Right atrium auricular region (tissue), 2 donors: ENCODE data around the gene PTPRN2. TPM values are rescaled to one million over a fixed set of nuclear protein-coding genes. Genes with fewer than 3 reads are reported as not detected.

Source experiments
- DNase-seq: peaks from one replicate; pipeline ENCODE4 v3.0.0-alpha.2; 2019; ENCODE audit warnings: low spot score
- H3K27ac ChIP-seq, 2 donors: fragments of 200-600 bp; sonication (generic); 1 replicate in 1 of 2; 2 replicates in 1 of 2; pipeline ENCODE4 v1.5.1; 2016 to 2019
- H3K27me3 ChIP-seq, 2 donors: fragments of 200-600 bp; sonication (generic); one replicate each; pipeline versions ENCODE4 v1.5.1 to v1.6.0; 2017 to 2019
- H3K36me3 ChIP-seq: fragments of 200-600 bp; sonication (generic); one replicate; pipeline ENCODE4 v1.5.1; 2016
- H3K4me1 ChIP-seq, 2 donors: fragments of 200-600 bp; sonication (generic); one replicate each; pipeline versions ENCODE4 v1.5.1 to v1.6.0; 2017 to 2019
- H3K4me3 ChIP-seq, 2 donors: fragments of 200-600 bp; sonication (generic); 1 replicate in 1 of 2; 2 replicates in 1 of 2; pipeline ENCODE4 v1.5.1; 2017 to 2019; ENCODE audit warnings: mild to moderate bottlenecking in 1 of 2, moderate library complexity in 1 of 2
- H3K9me3 ChIP-seq, 2 donors: fragments of 200-600 bp; sonication (generic); one replicate each; pipeline ENCODE4 v1.5.1; 2019
- total RNA-seq, 2 donors: library from RNA; depleted of rRNA; stranded (reverse); fragments of >200 nt; gene quantifications; one replicate each; pipeline ENCODE4 v1.1.0, GENCODE V29; 2016
- TF ChIP-seq, protein P1 (sequence below), 2 donors: fragments of 200-600 bp; sonication (generic); IDR thresholded peaks; one replicate each; pipeline ENCODE4 v1.5.1; 2019; ENCODE audit warnings: antibody characterized with exemption in 2 of 2

Gene PTPRN2
- total RNA-seq, 2 donors from 2014 or later: 2.6 to 2.7 TPM

GRCh38 chr7:157620616-157621015, 967.0 kb downstream of the PTPRN2 start:
- Histone ChIP-seq H3K27ac (no peak overlapping the region), H3K4me3 (no peak overlapping the region), H3K4me1 (no peaks in the 10 kb centered on the region), H3K36me3 (no peaks in the 10 kb centered on the region), H3K9me3 (no peaks in the 10 kb centered on the region), H3K27me3 (no peaks in the 10 kb centered on the region)
- TF ChIP-seq, protein P1, sequence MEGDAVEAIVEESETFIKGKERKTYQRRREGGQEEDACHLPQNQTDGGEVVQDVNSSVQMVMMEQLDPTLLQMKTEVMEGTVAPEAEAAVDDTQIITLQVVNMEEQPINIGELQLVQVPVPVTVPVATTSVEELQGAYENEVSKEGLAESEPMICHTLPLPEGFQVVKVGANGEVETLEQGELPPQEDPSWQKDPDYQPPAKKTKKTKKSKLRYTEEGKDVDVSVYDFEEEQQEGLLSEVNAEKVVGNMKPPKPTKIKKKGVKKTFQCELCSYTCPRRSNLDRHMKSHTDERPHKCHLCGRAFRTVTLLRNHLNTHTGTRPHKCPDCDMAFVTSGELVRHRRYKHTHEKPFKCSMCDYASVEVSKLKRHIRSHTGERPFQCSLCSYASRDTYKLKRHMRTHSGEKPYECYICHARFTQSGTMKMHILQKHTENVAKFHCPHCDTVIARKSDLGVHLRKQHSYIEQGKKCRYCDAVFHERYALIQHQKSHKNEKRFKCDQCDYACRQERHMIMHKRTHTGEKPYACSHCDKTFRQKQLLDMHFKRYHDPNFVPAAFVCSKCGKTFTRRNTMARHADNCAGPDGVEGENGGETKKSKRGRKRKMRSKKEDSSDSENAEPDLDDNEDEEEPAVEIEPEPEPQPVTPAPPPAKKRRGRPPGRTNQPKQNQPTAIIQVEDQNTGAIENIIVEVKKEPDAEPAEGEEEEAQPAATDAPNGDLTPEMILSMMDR (IDR thresholded peaks at IDR 0.05): no peak
- DNase-seq: no peak

DNA sequence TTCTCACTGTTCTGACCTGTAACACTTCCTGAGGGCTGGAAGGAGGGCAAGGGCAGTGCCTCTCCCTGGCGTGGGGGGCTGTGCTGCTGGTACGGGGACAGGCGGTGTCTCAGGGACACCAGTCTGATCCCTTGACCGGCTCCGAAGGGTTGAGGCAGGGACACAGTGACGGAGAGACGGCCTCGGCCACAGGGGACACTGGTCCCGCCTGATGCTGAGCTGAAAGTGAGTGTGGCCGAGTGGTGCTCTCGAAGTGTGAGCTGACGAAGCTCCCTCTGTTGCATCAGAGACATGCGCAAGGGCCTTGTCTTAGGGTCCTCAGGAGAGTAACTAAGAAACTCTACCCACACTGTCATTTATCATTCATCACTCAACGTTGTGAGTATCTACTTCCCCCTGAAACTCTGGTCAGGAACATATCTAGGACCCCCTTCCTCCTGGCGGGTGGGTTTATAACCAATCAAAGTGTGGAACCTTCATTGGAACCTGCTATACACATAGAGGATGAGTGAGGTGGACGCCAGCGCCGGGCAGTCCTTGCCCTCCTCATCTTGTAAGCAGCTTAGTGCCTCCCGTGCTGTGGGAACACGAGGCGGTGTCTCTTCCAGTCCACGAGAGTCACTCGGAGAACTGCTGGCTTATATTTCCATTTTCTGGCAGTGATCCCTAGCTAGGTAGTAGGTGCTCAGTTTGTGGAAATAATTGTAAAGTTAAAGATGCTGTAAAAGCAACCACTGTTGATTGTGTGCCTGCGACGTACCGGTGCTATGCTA, 967.7 kb downstream of the PTPRN2 start:
- Histone ChIP-seq H3K4me3 (no peak overlapping the region), H3K9me3 (no peaks in the 10 kb centered on the region), H3K27me3 (no peaks in the 10 kb centered on the region), H3K27ac (no peak overlapping the region), H3K36me3 (no peaks in the 10 kb centered on the region), H3K4me1 (no peaks in the 10 kb centered on the region)
- TF ChIP-seq, protein P1 (IDR thresholded peaks at IDR 0.05): no peak
- DNase-seq: no peak

DNA sequence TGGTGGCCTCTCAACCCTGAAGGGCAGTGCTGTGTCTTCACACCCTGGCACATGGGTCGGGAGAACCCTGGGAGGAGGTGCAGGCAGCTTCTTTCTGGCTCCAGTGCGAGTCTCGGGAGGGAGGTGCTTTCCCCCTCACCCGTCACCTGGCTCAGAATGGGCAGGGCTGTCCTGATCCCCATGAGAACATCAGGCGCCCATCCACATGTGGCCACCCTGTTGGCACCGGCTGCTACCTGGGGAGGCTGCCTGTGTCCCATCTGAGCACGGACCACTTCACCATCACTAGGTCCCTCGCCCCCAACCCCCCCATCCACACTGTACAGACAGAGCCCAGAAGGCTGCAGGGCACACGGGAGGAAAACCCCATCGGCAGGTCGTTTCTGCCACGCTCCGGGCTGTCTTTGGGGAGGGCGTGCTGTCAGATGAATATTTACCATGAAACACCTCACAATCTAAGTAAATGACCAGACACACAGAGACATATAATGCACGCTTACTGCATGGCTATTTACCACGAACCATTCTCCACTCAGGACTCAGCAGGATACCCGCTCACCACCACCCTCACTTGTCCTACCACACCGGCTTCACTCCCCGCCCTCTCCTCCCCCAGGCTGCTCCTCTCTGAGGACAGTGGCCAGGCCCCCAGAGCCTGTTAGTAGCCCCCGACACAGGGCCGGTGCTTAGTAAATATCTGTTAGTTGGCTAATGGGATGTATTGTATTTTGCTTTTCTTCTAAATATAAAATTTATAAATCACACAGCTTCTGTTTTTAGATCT, 968.6 kb downstream of the PTPRN2 start:
- H3K4me3 ChIP-seq: no peak overlapping the region
- no peak for DNase-seq
- H3K9me3 ChIP-seq: no peaks in the 10 kb centered on the region
- H3K27me3 ChIP-seq: no peaks in the 10 kb centered on the region
- TF ChIP-seq, protein P1 (IDR thresholded peaks at IDR 0.05): no peak
- no peak overlapping the region for H3K27ac ChIP-seq
- H3K4me1 ChIP-seq: no peaks in the 10 kb centered on the region
- H3K36me3 ChIP-seq: no peaks in the 10 kb centered on the region

- TF ChIP-seq, protein P1 (IDR thresholded peaks at IDR 0.05): no peak
- peaks cover 0 to 7% of the 10 kb centered on the region in 2 donors for H3K4me1 ChIP-seq
- no peak overlapping the region for H3K4me3 ChIP-seq
- no peak overlapping the region for H3K27ac ChIP-seq
- H3K36me3 ChIP-seq: no peaks in the 10 kb centered on the region
- no peak for DNase-seq
- no peaks in the 10 kb centered on the region for H3K27me3 ChIP-seq
- H3K9me3 ChIP-seq: no peaks in the 10 kb centered on the region
Observed at GRCh38 chr7:157618091-157618726, 969.4 kb downstream of the PTPRN2 start.

GRCh38 chr7:157617401-157617800, 970.2 kb downstream of the PTPRN2 start:
- TF ChIP-seq, protein P1 (IDR thresholded peaks at IDR 0.05): no peak
- DNase-seq: no peak
- H3K4me1 ChIP-seq: peaks cover 0 to 15% of the 10 kb centered on the region in 2 donors
- no peaks in the 10 kb centered on the region for H3K27me3 ChIP-seq
- H3K4me3 ChIP-seq: no peak overlapping the region
- H3K36me3 ChIP-seq: no peaks in the 10 kb centered on the region
- no peaks in the 10 kb centered on the region for H3K9me3 ChIP-seq
- H3K27ac ChIP-seq: no peak overlapping the region
